ENCODE results near the gene PTPRM. TPM values are rescaled to one million over a fixed set of nuclear protein-coding genes. Genes with fewer than 3 reads are reported as not detected.
A peak's percentile ranks its signal among the peaks of the same experiment; 100 is the strongest.

Gene PTPRM
- total RNA-seq, 2 donors from 2014 or later: 12.3 to 15.9 TPM

- intact Hi-C loops (cut with DNase I, micrococcal nuclease): no loop called here
- ATAC-seq: no peak
- DNase-seq: no peak
These were observed 241.9 kb downstream of the PTPRM start for GRCh38 chr18:7808992-7809391.

- intact Hi-C loops (cut with DNase I, micrococcal nuclease): no loop called here
- no peak for ATAC-seq
These were observed 242.3 kb downstream of the PTPRM start for GRCh38 chr18:7809455-7809854.

GRCh38 chr18:7809978-7810377 is 242.9 kb downstream of the PTPRM start:
- no peak for ATAC-seq
- intact Hi-C loops (cut with DNase I, micrococcal nuclease): no loop called here

More at GRCh38 chr18:7809455-7809854, 242.3 kb downstream of the PTPRM start:
- DNase-seq: no peak

GRCh38 chr18:7812431-7813063 is 245.4 kb downstream of the PTPRM start:
- intact Hi-C loops (cut with DNase I, micrococcal nuclease): no loop called here

More at GRCh38 chr18:7809978-7810377, 242.9 kb downstream of the PTPRM start:
- DNase-seq: no peak

GRCh38 chr18:7813131-7813530 is 246.0 kb downstream of the PTPRM start:
- intact Hi-C loops (cut with DNase I, micrococcal nuclease): no loop called here
- ATAC-seq (no peak), DNase-seq (no peak)

More at GRCh38 chr18:7812431-7813063, 245.4 kb downstream of the PTPRM start:
- DNase-seq: no peak
- ATAC-seq: no peak

GRCh38 chr18:7814754-7815315 is 247.7 kb downstream of the PTPRM start:
- intact Hi-C loops (cut with DNase I, micrococcal nuclease): no loop called here
- ATAC-seq (no peak), DNase-seq (no peak)

GRCh38 chr18:7815787-7816186 is 248.7 kb downstream of the PTPRM start:
- DNase-seq: no peak
- intact Hi-C loops (cut with DNase I, micrococcal nuclease): no loop called here
- ATAC-seq: no peak

GRCh38 chr18:7817575-7818230 is 250.6 kb downstream of the PTPRM start:
- ATAC-seq: no peak
- DNase-seq: no peak
- intact Hi-C loops (cut with DNase I, micrococcal nuclease): no loop called here

GRCh38 chr18:7821784-7822183 is 254.7 kb downstream of the PTPRM start:
- DNase-seq (no peak), ATAC-seq (no peak)
- intact Hi-C loops (cut with DNase I, micrococcal nuclease): no loop called here

GRCh38 chr18:7822435-7823331 is 255.6 kb downstream of the PTPRM start:
- intact Hi-C loops (cut with DNase I, micrococcal nuclease): no loop called here
- no peak for ATAC-seq
- DNase-seq: no peak

- intact Hi-C loops (cut with DNase I, micrococcal nuclease): no loop called here
- DNase-seq (peak in 1 of 2 donors; percentile 15), ATAC-seq (no peak)
These were observed 257.9 kb downstream of the PTPRM start for GRCh38 chr18:7824970-7825369.

- ATAC-seq (no peak), DNase-seq (no peak)
- intact Hi-C loops (cut with DNase I, micrococcal nuclease): no loop called here
These were observed 263.4 kb downstream of the PTPRM start for GRCh38 chr18:7830468-7830867.

GRCh38 chr18:7839548-7839947 is 272.4 kb downstream of the PTPRM start:
- ATAC-seq: no peak
- intact Hi-C loops (cut with DNase I, micrococcal nuclease): no loop called here

GRCh38 chr18:7840411-7840810 is 273.3 kb downstream of the PTPRM start:
- intact Hi-C loops (cut with DNase I, micrococcal nuclease): no loop called here
- no peak for DNase-seq
- ATAC-seq: no peak

More at GRCh38 chr18:7839548-7839947, 272.4 kb downstream of the PTPRM start:
- DNase-seq: no peak

- DNase-seq (no peak), ATAC-seq (no peak)
- intact Hi-C loops (cut with DNase I, micrococcal nuclease): no loop called here
These were observed 276.9 kb downstream of the PTPRM start for GRCh38 chr18:7844017-7844416.

- intact Hi-C loops (cut with DNase I, micrococcal nuclease): no loop called here
- no peak for ATAC-seq
- DNase-seq: no peak
These were observed 277.3 kb downstream of the PTPRM start for GRCh38 chr18:7844418-7844817.

GRCh38 chr18:7846335-7846734 is 279.2 kb downstream of the PTPRM start:
- intact Hi-C loops (cut with DNase I, micrococcal nuclease): no loop called here
- ATAC-seq (no peak), DNase-seq (no peak)

- intact Hi-C loops (cut with DNase I, micrococcal nuclease): no loop called here
- DNase-seq (no peak), ATAC-seq (no peak)
These were observed 280.4 kb downstream of the PTPRM start for GRCh38 chr18:7847357-7848053.

- intact Hi-C loops (cut with DNase I, micrococcal nuclease): no loop called here
- DNase-seq: no peak
- ATAC-seq: no peak
These were observed 280.9 kb downstream of the PTPRM start for GRCh38 chr18:7848054-7848412.
